ENCODE measurements around the gene OTUD5.
"Not testable (repeated sequence)": the region's sequence is repeated elsewhere in the genome, so short reads cannot be mapped to it uniquely, and the experiment has no call there.

The OTUD5 gene

DNA sequence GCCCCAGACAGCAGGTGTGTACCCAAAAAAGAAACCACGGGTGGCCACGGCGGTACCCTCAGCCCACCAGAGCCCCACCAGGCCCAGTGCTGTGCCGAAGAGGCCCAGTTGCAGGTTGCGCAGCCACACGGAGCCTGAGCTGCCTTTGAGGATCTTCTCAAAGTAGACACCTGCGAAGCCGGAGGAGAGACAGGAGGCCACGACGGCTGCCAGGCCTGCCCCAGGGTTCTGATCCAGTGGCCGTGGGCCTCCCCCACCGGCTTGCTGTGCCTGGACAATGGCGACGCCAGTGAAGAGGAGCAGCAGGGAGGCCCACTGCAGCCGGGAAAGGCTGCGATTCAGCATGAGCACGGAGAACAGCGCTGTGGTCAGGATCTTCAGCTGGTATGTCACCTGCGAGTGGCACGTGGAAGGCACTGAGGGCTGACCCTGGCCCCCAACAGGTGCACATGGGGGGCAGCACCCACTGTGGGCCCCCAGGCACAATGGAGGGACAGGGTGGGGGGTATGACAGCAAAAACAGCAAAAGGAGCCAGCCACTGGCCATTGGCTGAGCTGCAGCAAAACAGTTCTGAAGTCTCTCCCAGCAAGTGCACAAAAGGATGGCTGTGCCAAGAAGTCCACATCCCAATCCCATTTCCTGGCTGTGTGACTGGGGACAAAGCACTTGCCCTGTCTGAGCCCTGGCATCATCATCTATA is 52.2 kb downstream of the OTUD5 start:
- DNase-seq, result no peak

- no peak for DNase-seq
These were observed 52.8 kb downstream of the OTUD5 start for GRCh38 chrX:48904626-48905025.

GRCh38 chrX:48904180-48904579 is 53.2 kb downstream of the OTUD5 start:
- no peak for DNase-seq

DNA sequence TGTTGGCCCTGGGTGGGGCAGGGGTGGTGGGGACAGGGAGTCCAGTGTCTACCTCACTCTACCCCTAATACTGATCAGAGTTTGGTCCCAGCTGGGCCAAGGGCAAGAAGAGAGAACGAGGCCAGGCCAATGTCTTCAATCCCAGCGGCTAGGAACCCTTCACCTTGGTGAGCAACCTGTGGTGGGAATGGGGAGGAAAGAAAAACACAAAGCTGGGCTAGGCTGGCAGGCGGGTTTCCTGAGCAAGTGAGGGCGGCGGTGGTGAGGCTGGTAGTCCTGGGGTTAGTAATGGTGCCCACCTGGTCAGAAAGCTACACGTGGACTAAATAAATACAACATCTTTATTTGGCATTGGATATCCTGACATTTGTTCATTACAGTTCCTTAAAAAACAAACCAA is 54.1 kb downstream of the OTUD5 start:
- no peak for DNase-seq

GRCh38 chrX:48902776-48903175 is 54.6 kb downstream of the OTUD5 start:
- DNase-seq, result no peak

GRCh38 chrX:48902135-48902534 is 55.3 kb downstream of the OTUD5 start:
- DNase-seq, result no peak

GRCh38 chrX:48901069-48901468 is 56.3 kb downstream of the OTUD5 start:
- no peak for DNase-seq

DNA sequence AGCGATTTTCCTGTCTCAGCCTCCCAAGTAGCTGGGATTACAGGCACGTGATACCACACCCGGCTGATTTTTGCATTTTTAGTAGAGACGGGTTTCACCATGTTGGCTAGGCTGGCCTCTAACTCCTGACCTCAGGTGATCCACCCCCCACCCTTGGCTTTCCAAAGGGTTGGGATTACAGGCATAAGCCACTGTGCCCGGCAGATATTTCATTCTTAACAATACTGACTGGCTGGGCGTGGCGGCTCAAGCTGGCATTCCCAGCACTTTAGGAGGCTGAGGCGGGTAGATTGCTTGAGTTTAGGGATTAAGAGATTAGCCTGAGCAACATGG is 58.4 kb downstream of the OTUD5 start:
- no peak for DNase-seq

GRCh38 chrX:48897625-48898306 is 59.6 kb downstream of the OTUD5 start, which contains the start of the genes PQBP1 and TIMM17B:
PQBP1 (plus strand) TSS chrX:48897930; CDS start chrX:48898510, 580 bp downstream.
TIMM17B (minus strand) TSS chrX:48897768; CDS start chrX:48897749, 19 bp downstream.
- DNase-seq, result peak; percentile 80

DNA sequence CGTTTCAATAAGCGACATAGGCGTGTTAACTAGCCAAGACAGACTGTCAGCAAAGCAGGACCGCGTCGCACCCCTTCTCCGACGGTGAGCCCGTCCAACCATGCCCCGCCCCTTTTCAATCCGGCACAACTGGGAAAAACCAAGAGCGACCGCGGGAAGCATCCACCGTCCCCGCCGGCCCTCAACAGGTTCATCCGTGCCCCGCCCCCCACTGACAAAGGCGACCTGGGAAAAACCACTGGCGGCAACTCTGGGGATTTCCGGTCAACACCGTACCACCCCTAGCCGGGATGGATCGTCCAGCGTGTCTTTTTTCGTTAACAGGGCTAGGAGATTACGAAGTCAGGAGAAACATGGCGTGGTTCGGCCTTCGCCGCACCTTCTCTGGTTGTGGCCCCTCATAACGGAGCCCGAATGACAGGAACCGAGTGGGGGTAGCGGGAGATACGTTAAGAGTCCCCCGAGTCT is 60.2 kb downstream of the OTUD5 start:
- peak; percentile 74 for DNase-seq

DNA sequence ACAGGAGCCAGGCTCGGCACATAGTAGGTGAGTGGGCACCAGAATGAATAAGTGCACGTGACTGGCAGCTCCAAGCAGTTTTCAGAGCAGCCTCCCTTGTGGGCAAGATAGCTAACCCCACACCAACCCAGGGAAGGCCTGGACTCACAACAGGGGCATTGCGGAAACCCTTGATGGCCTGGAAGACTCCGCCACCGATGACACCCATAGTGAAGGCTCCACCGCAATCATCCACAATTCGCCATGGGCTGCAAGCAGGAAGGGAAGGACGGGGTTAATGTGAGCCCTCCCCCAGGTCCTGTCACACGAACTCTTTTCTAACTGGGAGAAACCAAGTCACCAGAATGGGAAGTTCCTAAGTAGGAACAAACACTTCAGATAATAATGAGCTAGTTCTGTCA is 60.8 kb downstream of the OTUD5 start:
- DNase-seq, result no peak

DNA sequence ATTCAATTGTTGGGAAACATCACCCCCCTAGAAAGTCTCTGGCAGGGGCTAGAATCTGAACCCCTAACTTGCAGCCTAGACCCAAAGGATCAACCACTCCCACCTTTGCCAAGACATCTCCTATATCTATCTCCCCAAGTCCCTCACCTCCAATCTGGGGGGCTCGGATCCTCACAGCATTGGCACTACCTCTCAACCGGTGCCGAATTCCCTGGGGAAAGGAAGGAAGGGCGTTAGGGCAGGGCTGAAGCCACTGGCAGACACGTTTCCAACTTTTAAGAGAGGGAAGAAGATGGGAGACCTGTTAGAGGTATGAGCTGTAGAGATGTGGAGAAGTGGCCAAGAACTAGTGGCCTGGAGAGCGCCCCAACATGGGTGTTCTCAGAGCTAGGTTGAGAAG is 62.5 kb downstream of the OTUD5 start:
- DNase-seq, result no peak

GRCh38 chrX:48893556-48894348 is 63.7 kb downstream of the OTUD5 start:
- DNase-seq, result no peak

- DNase-seq, result no peak
These were observed 64.5 kb downstream of the OTUD5 start for GRCh38 chrX:48892896-48893295.

DNA sequence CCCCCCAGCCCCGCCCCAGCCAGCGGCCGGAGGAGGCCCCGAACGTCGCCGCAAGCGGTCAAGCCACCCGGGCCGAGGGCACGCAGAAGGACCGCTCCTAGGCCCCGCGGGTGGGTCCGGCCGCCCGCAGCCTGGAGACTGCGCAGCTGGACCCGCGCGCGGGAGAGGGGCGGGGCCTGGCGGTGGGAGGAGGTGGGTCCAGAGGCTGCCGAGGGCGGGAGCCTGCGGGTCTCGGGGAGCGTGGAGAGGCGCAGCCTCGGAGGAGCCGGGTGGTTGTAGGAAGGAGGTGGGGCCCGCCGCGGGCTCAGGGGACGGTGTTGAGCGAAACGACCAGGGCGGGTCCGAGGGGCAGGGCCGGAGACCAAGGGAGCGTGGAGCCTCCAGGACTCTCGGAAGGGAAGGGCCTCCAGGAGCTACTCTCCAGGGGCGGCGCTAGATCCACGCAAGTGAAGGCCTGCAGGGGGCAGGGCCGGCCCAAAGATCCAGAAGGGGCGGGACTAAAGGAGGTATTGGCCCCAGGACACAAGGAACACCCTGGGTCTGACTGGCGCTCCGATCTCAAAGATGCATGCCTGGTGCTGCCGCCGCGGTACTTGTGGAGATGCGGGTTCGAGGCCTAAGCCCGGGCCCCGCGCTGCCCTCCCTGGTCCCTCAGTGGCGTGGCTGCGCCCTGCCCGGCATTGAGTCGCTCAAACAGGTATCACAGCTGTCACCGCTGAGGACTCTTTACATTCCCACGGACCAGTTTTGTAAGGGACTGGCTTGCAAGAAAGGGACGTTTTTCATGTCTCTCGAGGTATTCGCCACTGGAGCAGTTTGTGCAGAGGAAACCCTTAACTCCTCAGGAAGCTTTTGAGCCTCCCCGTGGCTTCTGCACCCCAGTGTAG is 65.8 kb downstream of the OTUD5 start:
- DNase-seq, result peak; percentile 86

DNA sequence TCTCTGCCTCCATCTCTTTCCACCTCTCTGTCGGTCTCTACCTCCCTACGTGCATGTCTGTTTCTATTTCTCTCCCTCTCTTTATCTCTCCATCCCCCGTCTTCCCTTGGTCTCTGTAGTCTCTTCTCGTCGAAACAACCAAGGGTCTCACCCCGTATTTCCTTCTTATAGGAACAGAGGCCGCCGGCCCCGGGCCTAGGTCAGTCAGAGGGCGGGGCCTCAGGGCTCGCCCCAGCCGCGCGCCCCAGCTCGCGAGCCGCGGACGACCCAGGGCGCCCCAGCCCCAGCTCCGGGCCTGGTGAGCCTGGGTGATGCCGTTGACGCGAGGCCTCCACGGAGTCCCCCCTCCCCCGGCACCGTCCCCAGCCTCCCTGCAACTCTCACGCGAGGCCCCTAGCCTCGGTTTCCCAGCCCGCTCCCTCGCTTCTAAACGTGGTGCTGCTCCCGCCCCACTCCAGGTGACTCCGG is 66.4 kb downstream of the OTUD5 start:
- DNase-seq, result peak; percentile 8

DNA sequence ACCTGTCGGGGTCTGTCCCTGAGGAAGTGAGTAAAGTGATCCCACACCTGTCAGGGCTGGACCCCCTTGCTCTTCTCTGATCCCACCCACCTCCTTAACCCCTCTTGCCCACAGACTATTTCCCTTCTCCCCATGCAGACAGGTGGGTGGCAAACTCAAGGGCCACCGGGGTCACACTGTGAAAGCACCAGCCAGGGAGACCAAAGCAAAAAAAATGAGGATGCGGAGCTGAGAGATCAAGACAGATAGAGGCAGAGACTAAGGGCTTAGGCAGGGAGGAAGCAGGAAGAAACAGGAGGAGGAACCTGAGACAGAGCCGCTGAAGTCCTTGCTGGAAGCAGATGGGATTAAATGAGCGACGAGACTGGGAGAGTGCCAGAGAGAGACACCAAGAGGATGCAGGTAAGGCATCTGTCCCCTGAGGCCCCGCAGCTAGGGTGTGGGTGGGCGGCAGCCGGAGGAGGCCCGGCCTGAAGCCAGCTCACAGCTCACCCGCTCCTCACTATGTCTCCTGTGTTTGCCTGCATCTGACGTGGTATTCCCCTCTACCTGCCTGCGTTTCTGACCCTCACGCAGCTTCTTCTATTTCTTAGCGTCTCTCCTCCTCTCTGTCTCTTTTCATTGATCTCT is 67.0 kb downstream of the OTUD5 start:
- DNase-seq, result peak; percentile 67

DNA sequence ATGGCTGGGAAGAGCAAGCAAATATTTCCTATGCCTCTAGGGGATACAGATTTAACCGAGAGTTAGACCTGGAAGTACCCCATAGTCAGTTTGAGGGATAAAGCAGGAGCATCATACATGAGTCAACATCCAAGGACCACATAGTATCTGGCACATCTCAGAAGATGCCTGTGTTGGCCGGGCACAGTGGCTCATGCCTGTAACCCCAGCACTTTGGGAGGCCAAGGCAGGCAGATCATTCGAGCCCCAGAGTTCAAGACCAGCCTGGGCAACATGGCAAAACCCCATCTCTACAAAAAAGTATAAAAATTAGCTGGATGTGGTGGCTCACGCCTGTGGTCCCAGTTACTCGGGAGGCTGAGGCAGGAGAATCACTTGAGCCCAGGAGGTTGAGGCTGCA is 70.8 kb downstream of the OTUD5 start:
- DNase-seq, result not testable (repeated sequence)

- DNase-seq, result peak; percentile 0
These were observed 73.7 kb downstream of the OTUD5 start for GRCh38 chrX:48883729-48884128.

DNA sequence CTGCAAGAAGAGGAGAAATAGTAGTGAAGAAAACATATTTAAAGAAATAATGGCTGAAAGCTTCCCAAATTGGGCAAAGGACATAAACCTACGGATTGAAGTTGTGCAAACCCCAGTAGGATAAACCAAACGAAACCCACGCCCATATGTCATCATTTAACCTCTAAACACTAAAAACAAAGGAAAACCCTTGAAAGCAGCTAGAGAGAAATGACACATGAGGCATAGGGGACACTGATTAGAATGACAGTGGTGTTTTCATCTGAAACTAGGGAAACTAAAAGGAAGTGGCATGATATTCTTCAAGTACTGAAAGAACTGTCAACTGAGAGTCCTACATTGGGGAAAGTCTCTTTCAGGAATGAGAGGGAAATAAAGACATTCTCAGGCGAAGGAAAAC is 80.5 kb downstream of the OTUD5 start:
- not testable (repeated sequence) for DNase-seq
